Psoas muscle (tissue), 8 donors: ENCODE data around the gene ID4. TPM values are rescaled to one million over a fixed set of nuclear protein-coding genes. Genes with fewer than 3 reads are reported as not detected.
A peak's percentile ranks its signal among the peaks of the same experiment; 100 is the strongest.

Experiments used
- ATAC-seq, 4 donors: fragments of 200-7000 bp; cut with Tn5 transposase; one replicate each; pipeline ENCODE4 v1.9.1; 2020; ENCODE audit warnings: moderate library complexity in 3 of 4, mild to moderate bottlenecking in 2 of 4
- DNase-seq, 2 donors: peaks; one replicate each; pipeline ENCODE4 v3.0.0-alpha.2; 2020
- H3K27ac ChIP-seq: fragments of 200-600 bp; one replicate; pipeline ENCODE4 v1.8.0; 2022
- H3K27me3 ChIP-seq, 3 donors: fragments of 200-600 bp in 1 of 3; one replicate each; pipeline versions ENCODE4 v1.6.1 to v1.8.0; 2013 to 2022; ENCODE audit warnings: low read length in 2 of 3, mild to moderate bottlenecking in 2 of 3, moderate library complexity in 1 of 3; ENCODE audit not compliant: insufficient read depth in 3 of 3
- H3K36me3 ChIP-seq, 2 donors: fragments of 200-600 bp in 1 of 2; one replicate each; pipeline versions ENCODE4 v1.6.1 to v1.8.0; 2013 to 2022; ENCODE audit warnings: low read depth in 1 of 2, mild to moderate bottlenecking in 1 of 2, moderate library complexity in 1 of 2; ENCODE audit not compliant: insufficient read depth in 1 of 2
- H3K4me1 ChIP-seq: fragments of 200-600 bp; one replicate; pipeline ENCODE4 v1.8.0; 2022
- H3K4me3 ChIP-seq: fragments of 200-600 bp; one replicate; pipeline ENCODE4 v1.8.0; 2022; ENCODE audit warnings: mild to moderate bottlenecking
- H3K9me3 ChIP-seq: fragments of 200-600 bp; one replicate; pipeline ENCODE4 v1.8.0; 2022
- WGBS, 3 donors: extraction: QIAGEN DNeasy Blood & Tissue Kit; methylation state at CpG; one replicate each; pipeline versions ENCODE4 v1.1.6 to v1.1.7; 2013; 5-methylcytosine and 5-hydroxymethylcytosine counted together
- intact Hi-C, 2 donors: fragments of 100-400 bp; cut with DNase I; formaldehyde crosslinking; loops; one replicate each; pipeline versions ENCODE4 v1.11.0 to v1.14.2; 2022
- long read RNA-seq, 2 donors: library from polyadenylated mRNA; unstranded; transcript quantifications; one replicate each; pipeline ENCODE4 v2.0.0, GENCODE V29; 2021
- polyA plus RNA-seq, 3 donors: library from polyadenylated mRNA; stranded (reverse); fragments of 200-250 nt; gene quantifications; one replicate each; pipeline ENCODE4 v1.2.3, GENCODE V29; 2013
- total RNA-seq, 4 donors: library from RNA; stranded (reverse); fragmentation: NEBNext Ultra II Directional in 2 of 4; extraction: Animal tissue kit (Norgen Biotek cat#: 25700) in 2 of 4; gene quantifications; one replicate each; pipeline versions ENCODE4 v1.2.1 to v1.2.4, GENCODE V29; 2021 to 2023
- TF ChIP-seq, protein P1 (sequence below): fragments of 200-600 bp; IDR thresholded peaks from one replicate; pipeline ENCODE4 v1.8.0; 2022; ENCODE audit warnings: antibody characterized with exemption
- donor health status: healthy with polysubstance abuse.
- donor health status: DM: no; HTN: no; CAD: no; lungs with moderate emphysema.
- donor health status: Bipolar disorder and iron deficiency.
- donor health status: healthy.
- donor health status: DM: yes; HTN: yes; CAD: no.
- donor health status: DM: no; HTN: no; CAD: no.
- donor health status: DM: no; HTN: no; CAD: no.
- donor health status: DM: yes; HTN: yes; CAD: no.

Gene ID4, protein sequence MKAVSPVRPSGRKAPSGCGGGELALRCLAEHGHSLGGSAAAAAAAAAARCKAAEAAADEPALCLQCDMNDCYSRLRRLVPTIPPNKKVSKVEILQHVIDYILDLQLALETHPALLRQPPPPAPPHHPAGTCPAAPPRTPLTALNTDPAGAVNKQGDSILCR
- total RNA-seq (1 to 10 TPM in 3 of 4 donors, under 1 TPM in 1; 0.61 to 2.6 (median 1.7) TPM), polyA plus RNA-seq (1 to 10 TPM in 1 of 3 donors, under 1 TPM in 2; 0.67 to 3.1 (median 0.79) TPM)
- long read RNA-seq, donor 1, transcript ID4-201 (3 exons, 2,344 nt): major isoform, 5 of 5 reads
- long read RNA-seq, donor 1, partial matches to known transcripts: 0 of 5 reads
- long read RNA-seq, donor 1, other reads (novel, unspliced or antisense): 0 of 5 reads
- long read RNA-seq, donor 2, partial matches to known transcripts: 0 of 1 reads
- long read RNA-seq, donor 2, other reads (novel, unspliced or antisense): 0 of 1 reads

GRCh38 chr6:19836799-19837510, at the start of gene ID4:
Gene ID4 (plus strand): TSS chr6:19837370. CDS start chr6:19837755, 385 bp downstream.
- TF ChIP-seq, protein P1, sequence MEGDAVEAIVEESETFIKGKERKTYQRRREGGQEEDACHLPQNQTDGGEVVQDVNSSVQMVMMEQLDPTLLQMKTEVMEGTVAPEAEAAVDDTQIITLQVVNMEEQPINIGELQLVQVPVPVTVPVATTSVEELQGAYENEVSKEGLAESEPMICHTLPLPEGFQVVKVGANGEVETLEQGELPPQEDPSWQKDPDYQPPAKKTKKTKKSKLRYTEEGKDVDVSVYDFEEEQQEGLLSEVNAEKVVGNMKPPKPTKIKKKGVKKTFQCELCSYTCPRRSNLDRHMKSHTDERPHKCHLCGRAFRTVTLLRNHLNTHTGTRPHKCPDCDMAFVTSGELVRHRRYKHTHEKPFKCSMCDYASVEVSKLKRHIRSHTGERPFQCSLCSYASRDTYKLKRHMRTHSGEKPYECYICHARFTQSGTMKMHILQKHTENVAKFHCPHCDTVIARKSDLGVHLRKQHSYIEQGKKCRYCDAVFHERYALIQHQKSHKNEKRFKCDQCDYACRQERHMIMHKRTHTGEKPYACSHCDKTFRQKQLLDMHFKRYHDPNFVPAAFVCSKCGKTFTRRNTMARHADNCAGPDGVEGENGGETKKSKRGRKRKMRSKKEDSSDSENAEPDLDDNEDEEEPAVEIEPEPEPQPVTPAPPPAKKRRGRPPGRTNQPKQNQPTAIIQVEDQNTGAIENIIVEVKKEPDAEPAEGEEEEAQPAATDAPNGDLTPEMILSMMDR: no peak
- WGBS, 3 donors: 1 to 2% (median 2%) methylated on average over 60 to 71 of the region's 71 CpGs
- intact Hi-C loops: loop anchor here in 1 of 2 donors (5.0 kb wide), 1 partner anchor 35 kb away; no protein-coding TSS in a partner anchor
- Histone ChIP-seq H3K27ac (peak within 1 kb of the TSS; percentile 65), H3K36me3 (no peaks in the 10 kb centered on the region), H3K4me1 (peaks cover 5% of the 10 kb centered on the region), H3K9me3 (no peaks in the 10 kb centered on the region), H3K27me3 (peaks cover 0 to 16% (median 3%) of the 10 kb centered on the region in 3 donors), H3K4me3 (peak within 1 kb of the TSS; percentile 80)
- peak; percentile 93 to 96 (median 94) for ATAC-seq
- peak; percentile 93 to 94 for DNase-seq

- Histone ChIP-seq H3K27me3 (peaks cover 0 to 4% (median 3%) of the 10 kb centered on the region in 3 donors), H3K27ac (no peak overlapping the region), H3K4me3 (no peak overlapping the region), H3K36me3 (no peaks in the 10 kb centered on the region), H3K4me1 (no peaks in the 10 kb centered on the region), H3K9me3 (no peaks in the 10 kb centered on the region)
- TF ChIP-seq, protein P1: no peak
- ATAC-seq (no peak), DNase-seq (no peak)
- intact Hi-C loops: no loop called here
- WGBS, 3 donors: 88 to 93% (median 92%) methylated on average over 1 of the region's 1 CpG
Measured at GRCh38 chr6:19788686-19789085, 48.5 kb upstream of the ID4 start.

- H3K27ac ChIP-seq: no peak overlapping the region
Measured at GRCh38 chr6:19789100-19789803, 47.9 kb upstream of the ID4 start.

GRCh38 chr6:19791267-19791666, 45.9 kb upstream of the ID4 start:
- no peak for DNase-seq
- Histone ChIP-seq H3K27ac (no peak overlapping the region), H3K27me3 (peaks cover 0 to 4% (median 3%) of the 10 kb centered on the region in 3 donors), H3K9me3 (no peaks in the 10 kb centered on the region), H3K4me3 (no peak overlapping the region), H3K36me3 (no peaks in the 10 kb centered on the region), H3K4me1 (no peaks in the 10 kb centered on the region)
- TF ChIP-seq, protein P1: no peak
- intact Hi-C loops: no loop called here
- WGBS, 3 donors: 60 to 81% (median 71%) methylated on average over 2 of the region's 2 CpGs
- ATAC-seq: no peak

More at GRCh38 chr6:19789100-19789803, 47.9 kb upstream of the ID4 start:
- DNase-seq (no peak), ATAC-seq (no peak)
- H3K4me1 ChIP-seq: no peaks in the 10 kb centered on the region
- TF ChIP-seq, protein P1: no peak
- no peaks in the 10 kb centered on the region for H3K9me3 ChIP-seq
- no peaks in the 10 kb centered on the region for H3K36me3 ChIP-seq
- H3K4me3 ChIP-seq: no peak overlapping the region
- intact Hi-C loops: no loop called here
- H3K27me3 ChIP-seq: peaks cover 0 to 4% (median 3%) of the 10 kb centered on the region in 3 donors
- WGBS, 3 donors: 49 to 65% (median 59%) methylated on average over 6 of the region's 6 CpGs
